ENCODE results near the gene RASGRP2.

The RASGRP2 gene

DNA sequence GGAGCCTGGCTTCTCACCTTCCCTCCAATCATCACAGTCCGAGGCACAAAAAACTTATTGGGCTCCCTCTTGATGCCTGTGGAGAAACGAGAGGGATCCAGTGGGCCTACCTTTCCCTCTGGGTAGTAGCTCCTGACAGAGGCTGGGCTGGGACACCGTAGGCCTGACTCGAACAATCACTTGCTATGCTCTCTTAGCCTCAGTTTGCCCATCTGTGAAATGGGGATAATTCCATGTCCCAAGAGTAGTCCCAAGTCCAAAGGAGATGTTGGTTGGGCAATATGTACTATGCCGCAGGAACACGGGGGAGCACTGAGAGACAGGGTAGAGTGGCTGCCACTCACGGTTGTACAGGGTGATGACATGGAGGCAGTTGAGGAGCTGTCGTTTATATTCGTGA is 7.6 kb upstream of the RASGRP2 start:
- DNase-seq (ENCODE audit: low read depth), result no peak
- TF ChIP-seq, protein P1, sequence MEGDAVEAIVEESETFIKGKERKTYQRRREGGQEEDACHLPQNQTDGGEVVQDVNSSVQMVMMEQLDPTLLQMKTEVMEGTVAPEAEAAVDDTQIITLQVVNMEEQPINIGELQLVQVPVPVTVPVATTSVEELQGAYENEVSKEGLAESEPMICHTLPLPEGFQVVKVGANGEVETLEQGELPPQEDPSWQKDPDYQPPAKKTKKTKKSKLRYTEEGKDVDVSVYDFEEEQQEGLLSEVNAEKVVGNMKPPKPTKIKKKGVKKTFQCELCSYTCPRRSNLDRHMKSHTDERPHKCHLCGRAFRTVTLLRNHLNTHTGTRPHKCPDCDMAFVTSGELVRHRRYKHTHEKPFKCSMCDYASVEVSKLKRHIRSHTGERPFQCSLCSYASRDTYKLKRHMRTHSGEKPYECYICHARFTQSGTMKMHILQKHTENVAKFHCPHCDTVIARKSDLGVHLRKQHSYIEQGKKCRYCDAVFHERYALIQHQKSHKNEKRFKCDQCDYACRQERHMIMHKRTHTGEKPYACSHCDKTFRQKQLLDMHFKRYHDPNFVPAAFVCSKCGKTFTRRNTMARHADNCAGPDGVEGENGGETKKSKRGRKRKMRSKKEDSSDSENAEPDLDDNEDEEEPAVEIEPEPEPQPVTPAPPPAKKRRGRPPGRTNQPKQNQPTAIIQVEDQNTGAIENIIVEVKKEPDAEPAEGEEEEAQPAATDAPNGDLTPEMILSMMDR (IDR thresholded peaks at IDR 0.05; ENCODE audit: insufficient read depth, low read depth, low read length, missing control alignments), result no peak
- H3K4me3 ChIP-seq (ENCODE audit: low read depth, low read length), result no peak overlapping the region

DNA sequence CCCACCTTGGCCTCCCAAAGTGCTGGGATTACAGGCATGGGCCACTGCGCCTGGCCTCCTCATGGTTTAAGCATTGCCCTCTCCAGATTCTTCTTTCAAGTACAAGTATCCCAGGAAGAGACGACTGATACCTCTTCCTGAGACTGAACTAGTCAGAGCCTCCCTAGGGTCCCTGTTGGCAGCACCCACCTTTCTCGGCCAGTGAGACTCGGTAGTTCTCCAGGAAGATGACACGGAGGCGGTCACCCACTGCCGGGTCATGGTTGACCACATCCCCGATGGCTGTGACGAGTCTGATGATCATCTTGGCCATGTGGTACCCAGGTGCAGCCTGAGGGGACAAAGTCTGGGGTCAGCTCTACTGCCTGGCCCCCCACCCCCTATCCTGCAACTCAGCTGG is 7.2 kb upstream of the RASGRP2 start:
- H3K4me3 ChIP-seq (ENCODE audit: low read depth, low read length), result no peak overlapping the region
- TF ChIP-seq, protein P1 (IDR thresholded peaks at IDR 0.05; ENCODE audit: insufficient read depth, low read depth, low read length, missing control alignments), result no peak
- no peak for DNase-seq (ENCODE audit: low read depth)

DNA sequence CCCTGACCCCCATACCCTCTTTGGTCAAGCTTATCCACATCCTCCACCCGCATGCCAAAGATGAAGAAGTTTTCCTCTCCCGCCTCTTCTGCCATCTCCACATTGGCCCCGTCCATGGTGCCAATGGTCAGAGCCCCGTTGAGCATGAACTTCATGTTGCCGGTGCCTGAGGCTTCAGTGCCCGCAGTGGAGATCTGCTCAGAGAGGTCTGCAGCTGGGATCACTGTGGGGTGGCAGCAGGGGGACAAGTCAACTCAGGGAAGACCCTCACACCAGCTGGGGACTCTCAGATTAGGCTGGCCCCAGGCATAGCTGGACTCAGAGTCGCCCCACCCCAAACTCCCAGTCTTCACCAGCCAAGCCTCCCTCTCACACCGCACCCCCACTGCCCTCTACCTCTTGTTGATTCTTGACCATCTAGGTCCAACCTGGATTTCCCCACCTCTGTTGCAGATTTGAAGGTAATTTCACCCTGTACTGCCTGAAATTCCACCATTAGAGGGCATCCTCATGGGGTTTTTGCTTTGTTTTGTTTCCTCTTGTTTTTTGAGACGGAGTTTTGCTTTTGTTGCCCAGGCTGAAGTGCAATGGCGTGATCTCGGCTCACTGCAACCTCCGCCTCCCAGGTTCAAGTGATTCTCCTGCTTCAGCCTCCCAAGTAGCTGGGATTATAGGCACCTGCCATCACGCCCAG is 6.6 kb upstream of the RASGRP2 start:
- no peak for DNase-seq (ENCODE audit: low read depth)
- TF ChIP-seq, protein P1 (IDR thresholded peaks at IDR 0.05; ENCODE audit: insufficient read depth, low read depth, low read length, missing control alignments), result no peak
- H3K4me3 ChIP-seq (ENCODE audit: low read depth, low read length), result no peak overlapping the region

GRCh38 chr11:64747961-64748665 is 4.2 kb upstream of the RASGRP2 start:
- no peak for DNase-seq (ENCODE audit: low read depth)
- H3K4me3 ChIP-seq (ENCODE audit: low read depth, low read length), result no peak overlapping the region
- TF ChIP-seq, protein P1 (IDR thresholded peaks at IDR 0.05; ENCODE audit: insufficient read depth, low read depth, low read length, missing control alignments), result no peak

DNA sequence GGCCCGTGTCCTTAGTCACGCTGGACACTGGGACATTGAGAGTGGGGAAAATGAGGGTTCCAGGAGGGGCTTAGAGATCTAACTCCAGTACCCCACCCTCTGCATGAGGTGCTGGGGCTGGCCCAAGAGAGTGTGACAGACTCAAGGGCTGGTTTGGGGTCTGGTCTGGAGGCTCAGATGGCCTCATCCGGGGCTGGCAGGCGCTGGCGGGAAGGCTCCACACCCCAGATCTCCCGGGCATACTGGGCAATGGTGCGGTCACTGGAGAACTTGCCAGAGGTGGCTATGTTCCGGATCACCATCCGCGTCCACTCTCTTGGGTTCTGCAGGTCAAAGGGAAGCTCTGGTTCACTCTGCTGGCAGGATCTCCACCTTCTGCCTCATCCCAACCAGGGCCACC is 2.5 kb upstream of the RASGRP2 start:
- TF ChIP-seq, protein P1 (IDR thresholded peaks at IDR 0.05; ENCODE audit: insufficient read depth, low read depth, low read length, missing control alignments), result no peak
- H3K4me3 ChIP-seq (ENCODE audit: low read depth, low read length), result no peak overlapping the region
- no peak for DNase-seq (ENCODE audit: low read depth)

- DNase-seq (ENCODE audit: low read depth), result peak; percentile 68
- H3K4me3 ChIP-seq (ENCODE audit: low read depth, low read length), result peak overlapping the region; percentile 56
- TF ChIP-seq, protein P1 (IDR thresholded peaks at IDR 0.05; ENCODE audit: insufficient read depth, low read depth, low read length, missing control alignments), result no peak
Measured at GRCh38 chr11:64745521-64746328, 1.8 kb upstream of the RASGRP2 start.
